Common myeloid progenitor, CD34-positive (primary cell): ENCODE measurements around the gene CBX3.
A peak's percentile ranks its signal among the peaks of the same experiment; 100 is the strongest.

Experiments
- CTCF ChIA-PET: fragments of 350-600 bp; sonication (Branson Sonifier 250); formaldehyde crosslinking; loops from one replicate; lab custom pipeline; 2021; ENCODE audit warnings: antibody characterized with exemption; lab: Charles Lee
- POLR2A ChIA-PET: fragments of 350-600 bp; sonication (Branson Sonifier 250); formaldehyde crosslinking; loops from one replicate; lab custom pipeline; 2021; ENCODE audit warnings: antibody characterized with exemption; lab: Charles Lee
- DNase-seq, 3 donors: peaks; one replicate each; pipeline versions ENCODE4 v3.0.0 to v3.0.0-alpha.2; 2013
- H3K27ac ChIP-seq, 2 experiments: 1 replicate in 1 of 2; 2 replicates in 1 of 2; pipeline ENCODE4 v1.7.0; 2013; ENCODE audit warnings: inconsistent platforms in 2 of 2, low read length in 2 of 2, mild to moderate bottlenecking in 2 of 2, low read depth in 1 of 2, moderate library complexity in 1 of 2; ENCODE audit not compliant: severe bottlenecking in 2 of 2, insufficient read depth in 1 of 2, poor library complexity in 1 of 2
- H3K27me3 ChIP-seq, 5 experiments: replicated peaks in 2 of 5; 1 replicate in 3 of 5; 2 replicates in 2 of 5; pipeline versions ENCODE4 v1.6.1 to v1.7.0; 2013; ENCODE audit warnings: low read length in 4 of 5, mild to moderate bottlenecking in 2 of 5, moderate library complexity in 2 of 5, inconsistent platforms in 1 of 5; ENCODE audit not compliant: insufficient read depth in 5 of 5, control insufficient read depth in 4 of 5
- H3K36me3 ChIP-seq, 4 experiments: 1 replicate in 2 of 4; 2 replicates in 2 of 4; pipeline versions ENCODE4 v1.6.1 to v1.7.0; 2013; ENCODE audit warnings: low read length in 3 of 4, control low read depth in 1 of 4, mild to moderate bottlenecking in 1 of 4; ENCODE audit not compliant: control insufficient read depth in 4 of 4, insufficient read depth in 4 of 4
- H3K4me1 ChIP-seq, 4 experiments: 1 replicate in 3 of 4; 2 replicates in 1 of 4; pipeline versions ENCODE4 v1.6.1 to v1.7.1; 2013; ENCODE audit warnings: low read length in 3 of 4, mild to moderate bottlenecking in 3 of 4, control low read depth in 1 of 4, inconsistent platforms in 1 of 4, moderate library complexity in 1 of 4; ENCODE audit not compliant: control insufficient read depth in 4 of 4, insufficient read depth in 4 of 4; ENCODE audit errors: control extremely low read depth in 1 of 4
- H3K4me3 ChIP-seq, 7 experiments: 1 replicate in 4 of 7; 2 replicates in 3 of 7; pipeline versions ENCODE4 v1.5.1 to v1.7.0; 2013; ENCODE audit warnings: mild to moderate bottlenecking in 7 of 7, low read length in 6 of 7, moderate library complexity in 6 of 7, inconsistent platforms in 2 of 7, low read depth in 2 of 7, control low read depth in 1 of 7; ENCODE audit not compliant: insufficient read depth in 4 of 7, control insufficient read depth in 1 of 7; ENCODE audit errors: extremely low read depth in 1 of 7
- H3K9me3 ChIP-seq, 5 experiments: 1 replicate in 4 of 5; 2 replicates in 1 of 5; pipeline versions ENCODE4 v1.6.1 to v1.7.1; 2013; ENCODE audit warnings: low read length in 4 of 5, mild to moderate bottlenecking in 2 of 5, inconsistent platforms in 1 of 5, low read depth in 1 of 5, moderate library complexity in 1 of 5; ENCODE audit not compliant: control insufficient read depth in 4 of 5, insufficient read depth in 2 of 5; ENCODE audit errors: control extremely low read depth in 1 of 5
- WGBS: methylation state at CpG from one replicate; pipeline ENCODE4 v1.1.5; 2013; ENCODE audit not compliant: insufficient coverage; 5-methylcytosine and 5-hydroxymethylcytosine counted together

Gene CBX3

GRCh38 chr7:26212921-26213718 is 11.6 kb downstream of the CBX3 start:
- no peak overlapping the region for H3K27ac ChIP-seq
- CTCF ChIA-PET: interaction anchor here (1.0 kb wide), 1 partner anchor 9 kb away, joined by 3 read pairs; no protein-coding TSS in a partner anchor
- no peak for DNase-seq
- no peaks in the 10 kb centered on the region for H3K9me3 ChIP-seq
- peaks cover 0 to 2% (median 0%) of the 10 kb centered on the region in 4 experiments for H3K4me1 ChIP-seq
- H3K4me3 ChIP-seq: no peak overlapping the region
- WGBS: 100% methylated on average over 1 of the region's 2 CpGs
- POLR2A ChIA-PET: no interaction called here
- peaks cover 18 to 41% (median 29%) of the 10 kb centered on the region in 4 experiments for H3K36me3 ChIP-seq
- no peaks in the 10 kb centered on the region for H3K27me3 ChIP-seq

GRCh38 chr7:26213807-26214515 is 12.4 kb downstream of the CBX3 start:
- Histone ChIP-seq H3K4me3 (no peak overlapping the region), H3K27ac (no peak overlapping the region), H3K27me3 (no peaks in the 10 kb centered on the region), H3K4me1 (peaks cover 0 to 2% (median 0%) of the 10 kb centered on the region in 4 experiments), H3K9me3 (no peaks in the 10 kb centered on the region), H3K36me3 (peaks cover 17 to 38% (median 26%) of the 10 kb centered on the region in 4 experiments)
- DNase-seq: no peak
- CTCF ChIA-PET: interaction anchor here (1.1 kb wide), 2 partner anchors 20 to 131 kb away, joined by 3 read pairs; no protein-coding TSS in a partner anchor
- WGBS: 50% methylated on average over 1 of the region's 5 CpGs
- POLR2A ChIA-PET: no interaction called here

DNA sequence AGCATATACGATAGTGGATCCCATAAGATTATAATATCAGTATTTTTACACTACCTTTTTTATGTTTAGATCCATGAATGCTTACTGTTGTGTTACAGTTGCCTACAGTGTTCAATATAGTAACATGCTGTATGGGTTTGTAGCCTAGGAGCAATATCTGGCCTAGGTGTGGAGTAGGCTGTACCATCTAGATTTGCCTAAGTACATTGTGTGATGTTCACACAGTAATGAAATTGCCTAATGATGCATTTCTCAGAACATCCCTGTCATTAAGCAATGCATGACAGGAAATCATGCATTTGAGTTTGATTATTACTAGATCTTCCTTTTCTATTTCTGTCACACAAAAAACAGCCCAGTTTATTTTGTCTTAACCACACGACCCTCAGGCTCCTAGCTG is 14.5 kb downstream of the CBX3 start:
- WGBS: no CpG with 5 or more reads among the region's 2 CpGs
- POLR2A ChIA-PET: no interaction called here

GRCh38 chr7:26224359-26224758 is 22.8 kb downstream of the CBX3 start:
- no peaks in the 10 kb centered on the region for H3K9me3 ChIP-seq
- no peak overlapping the region for H3K27ac ChIP-seq
- no peak overlapping the region for H3K4me3 ChIP-seq
- no peaks in the 10 kb centered on the region for H3K36me3 ChIP-seq
- POLR2A ChIA-PET: no interaction called here
- no peaks in the 10 kb centered on the region for H3K4me1 ChIP-seq
- no peak for DNase-seq
- CTCF ChIA-PET: no interaction called here
- H3K27me3 ChIP-seq: no peaks in the 10 kb centered on the region
- WGBS: 93% methylated on average over 5 of the region's 5 CpGs

More for the DNA sequence above, 14.5 kb downstream of the CBX3 start:
- DNase-seq: no peak
- Histone ChIP-seq H3K27me3 (no peaks in the 10 kb centered on the region), H3K4me1 (peaks cover 0 to 2% (median 0%) of the 10 kb centered on the region in 4 experiments), H3K27ac (no peak overlapping the region), H3K36me3 (peaks cover 6 to 17% (median 11%) of the 10 kb centered on the region in 4 experiments), H3K9me3 (no peaks in the 10 kb centered on the region), H3K4me3 (no peak overlapping the region)
- CTCF ChIA-PET: no interaction called here

GRCh38 chr7:26227987-26228386 is 26.4 kb downstream of the CBX3 start:
- CTCF ChIA-PET: interaction anchor here (1.3 kb wide), 1 partner anchor 13 kb away, joined by 3 read pairs; no protein-coding TSS in a partner anchor
- no CpG with 5 or more reads among the region's 2 CpGs for WGBS
- no peak for DNase-seq
- Histone ChIP-seq H3K4me1 (no peaks in the 10 kb centered on the region), H3K27me3 (no peaks in the 10 kb centered on the region), H3K27ac (no peak overlapping the region), H3K9me3 (no peaks in the 10 kb centered on the region), H3K4me3 (no peak overlapping the region), H3K36me3 (no peaks in the 10 kb centered on the region)
- POLR2A ChIA-PET: interaction anchor here (0.6 to 0.9 kb wide), 2 partner anchors 10 to 43 kb away, joined by 4 read pairs; no protein-coding TSS in a partner anchor

- H3K9me3 ChIP-seq: no peaks in the 10 kb centered on the region
- H3K4me1 ChIP-seq: peaks cover 3 to 8% (median 7%) of the 10 kb centered on the region in 4 experiments
- H3K27ac ChIP-seq: peak overlapping the region in 1 of 2 experiments; percentile 55
- POLR2A ChIA-PET: no interaction called here
- WGBS: 26% methylated on average over 5 of the region's 5 CpGs
- no peaks in the 10 kb centered on the region for H3K36me3 ChIP-seq
- peak; percentile 32 to 68 (median 61) for DNase-seq
- peak overlapping the region in 1 of 7 experiments; percentile 37 for H3K4me3 ChIP-seq
- CTCF ChIA-PET: interaction anchor here (0.5 to 1.0 kb wide), 3 partner anchors 9 to 43 kb away, joined by 3 read pairs; no protein-coding TSS in a partner anchor
- no peaks in the 10 kb centered on the region for H3K27me3 ChIP-seq
These were observed 32.5 kb downstream of the CBX3 start for GRCh38 chr7:26233902-26234511.
